HG03469 (cell line): ENCODE results near the gene ARHGAP35.
"Not testable (repeated sequence)": the region's sequence is repeated elsewhere in the genome, so short reads cannot be mapped to it uniquely, and the experiment has no call there.

ENCODE experiments used
- ATAC-seq: cut with Tn5 transposase; IDR thresholded peaks from one replicate; pipeline ENCODE4 v1.9.1; 2021; ENCODE audit warnings: mild to moderate bottlenecking, moderate library complexity, moderate number of reproducible peaks; ENCODE audit not compliant: unreplicated experiment

ARHGAP35 gene

DNA sequence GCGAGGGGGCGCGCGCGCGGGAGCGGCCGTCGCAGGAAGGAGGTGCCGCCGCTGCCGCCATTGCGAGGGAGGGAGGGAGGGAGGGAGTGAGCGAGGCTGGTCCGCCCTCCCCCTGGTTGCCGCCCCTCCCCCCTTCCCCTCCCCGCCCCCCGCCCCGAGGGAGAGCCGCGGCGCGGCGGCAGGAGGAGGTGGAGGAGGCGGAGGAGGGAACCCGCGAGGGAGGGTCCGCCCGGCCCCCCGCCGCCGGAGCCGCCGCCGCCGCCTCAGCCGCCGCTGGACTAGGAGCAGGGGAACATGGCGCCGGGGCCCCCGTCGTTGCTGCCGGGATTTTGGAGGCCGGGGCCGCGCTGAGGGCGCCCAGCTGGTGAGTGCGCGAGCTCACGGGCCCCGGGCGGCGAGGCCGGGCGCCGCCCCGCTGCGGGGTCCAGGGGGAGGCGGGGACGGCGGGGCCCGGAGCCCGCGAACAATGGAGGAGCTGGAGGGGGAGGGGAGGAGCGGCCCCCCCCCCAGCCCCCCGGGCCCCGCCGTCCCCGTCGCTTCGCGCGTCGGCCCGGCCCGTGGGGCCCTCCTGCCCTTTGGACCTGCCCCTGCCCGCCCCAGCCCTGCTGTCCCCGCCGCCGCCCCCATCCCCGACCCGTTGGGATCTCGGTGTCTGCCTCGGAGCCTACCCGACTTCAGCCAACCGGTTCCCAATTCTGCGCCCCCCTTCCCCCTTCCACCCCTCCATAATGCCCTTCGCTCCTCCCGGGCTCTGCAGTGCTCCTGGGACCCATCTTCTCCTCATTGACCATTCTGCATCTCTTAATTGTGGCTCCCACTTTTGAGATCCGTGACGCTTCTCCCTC is at the start of gene ARHGAP35:
TSS of gene ARHGAP35 (plus strand) at position 152 of the 845 bp plus-strand sequence. CDS start 57,679 bp downstream, outside the sequence.
- no peak for ATAC-seq

DNA sequence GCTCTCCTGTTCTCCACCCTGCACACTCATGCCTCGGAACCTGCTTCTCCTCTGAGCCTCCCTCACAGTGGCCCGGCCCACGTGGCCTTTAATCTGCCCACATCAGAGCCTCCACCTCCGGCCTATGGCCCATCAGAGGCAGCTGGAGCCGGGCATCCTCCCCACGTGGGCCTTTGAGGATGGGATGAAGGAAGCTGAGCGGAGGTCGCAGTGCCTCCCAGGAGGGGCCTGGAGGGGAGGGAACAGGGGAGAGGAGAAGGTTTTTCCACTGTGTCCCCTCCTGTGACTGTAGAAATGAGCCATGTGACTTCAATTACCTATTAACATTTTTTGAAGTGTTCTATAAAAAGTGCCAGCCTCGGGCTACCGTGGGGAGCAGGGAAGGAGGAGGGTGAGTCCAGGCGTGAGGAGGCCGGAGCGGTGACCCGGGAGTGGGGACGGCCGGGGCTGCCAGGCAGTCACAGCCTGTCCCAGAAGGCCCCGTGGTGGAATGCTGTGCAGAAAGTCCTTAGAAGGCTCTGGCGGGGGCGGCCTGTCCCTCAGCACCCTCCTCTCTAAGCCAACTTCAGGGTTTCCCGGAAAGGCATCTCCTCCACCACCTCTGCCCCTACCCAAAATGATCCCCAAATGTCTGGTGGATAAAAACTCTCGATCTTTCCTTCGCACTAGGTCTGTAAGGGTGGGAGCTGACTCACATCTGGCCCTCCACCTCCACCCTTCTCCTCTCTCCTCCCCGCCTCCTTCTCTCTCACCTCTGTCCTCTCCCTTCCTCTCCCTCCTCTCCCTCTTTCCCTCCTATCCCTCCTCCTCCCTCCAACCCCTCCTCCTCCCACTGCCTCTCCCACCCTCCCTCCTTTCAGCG is 47.6 kb upstream of the ARHGAP35 start:
- ATAC-seq: no peak

DNA sequence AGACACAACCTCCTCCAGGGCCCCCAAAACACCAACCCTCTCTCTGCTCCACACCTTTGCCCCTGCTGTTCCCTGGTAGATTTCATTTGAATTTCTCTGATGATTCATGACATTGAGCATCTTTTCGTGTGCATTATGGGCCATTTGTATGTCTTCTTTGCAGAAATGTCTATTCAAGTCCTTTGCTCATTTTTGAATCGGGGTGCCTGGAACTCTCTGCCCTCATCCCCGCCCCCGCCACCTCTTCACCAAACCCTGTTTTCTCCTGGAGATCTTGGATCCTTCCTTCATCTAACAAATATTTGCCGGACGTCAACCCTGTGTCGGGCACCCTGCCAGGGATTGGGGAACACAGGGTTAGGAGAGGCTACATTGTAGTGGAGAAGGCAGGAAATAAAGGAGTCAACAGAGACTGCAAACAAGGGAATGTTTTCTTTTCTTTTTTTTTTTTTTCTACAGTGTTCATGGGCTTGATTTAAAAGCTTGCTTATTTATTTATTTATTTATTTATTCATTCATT is 46.9 kb upstream of the ARHGAP35 start:
- no peak for ATAC-seq

DNA sequence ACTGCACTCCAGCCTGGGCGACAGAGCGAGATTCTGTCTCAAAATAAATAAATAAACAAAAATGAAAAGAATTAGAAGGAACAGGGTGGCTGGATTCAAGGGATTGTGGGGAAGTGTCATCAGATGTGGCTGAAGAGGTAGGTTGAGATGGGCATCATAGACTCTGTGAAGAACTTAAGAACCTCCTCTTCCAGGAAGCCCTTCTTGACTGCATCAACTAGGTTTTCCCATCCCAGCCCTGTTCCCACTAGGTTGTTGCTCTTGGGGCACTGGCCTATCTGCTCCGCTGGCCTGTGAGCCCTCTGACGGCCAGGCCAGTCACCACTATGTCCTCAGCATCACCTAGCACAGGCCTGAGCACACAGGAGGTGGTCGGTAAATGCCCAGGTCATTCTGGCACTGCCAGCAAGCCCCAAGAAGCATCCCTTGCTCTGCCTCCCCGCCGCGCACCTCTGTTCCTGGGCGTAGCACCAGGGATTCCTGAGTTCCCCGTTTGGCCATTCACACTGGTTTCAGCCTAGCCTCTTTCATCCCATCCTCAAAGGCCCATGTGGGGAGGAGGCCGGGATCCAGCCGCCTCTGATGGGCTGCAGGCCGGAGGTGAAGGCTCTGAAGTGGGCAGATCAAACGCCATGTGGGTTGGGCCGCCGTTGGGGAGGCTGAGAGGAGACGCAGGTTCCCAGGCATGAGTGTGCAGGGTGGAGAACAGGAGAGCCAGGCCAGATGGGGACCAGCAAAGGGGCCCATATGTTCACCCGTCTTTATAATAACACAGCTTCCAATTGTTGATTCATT is 44.8 kb upstream of the ARHGAP35 start:
- no peak for ATAC-seq

DNA sequence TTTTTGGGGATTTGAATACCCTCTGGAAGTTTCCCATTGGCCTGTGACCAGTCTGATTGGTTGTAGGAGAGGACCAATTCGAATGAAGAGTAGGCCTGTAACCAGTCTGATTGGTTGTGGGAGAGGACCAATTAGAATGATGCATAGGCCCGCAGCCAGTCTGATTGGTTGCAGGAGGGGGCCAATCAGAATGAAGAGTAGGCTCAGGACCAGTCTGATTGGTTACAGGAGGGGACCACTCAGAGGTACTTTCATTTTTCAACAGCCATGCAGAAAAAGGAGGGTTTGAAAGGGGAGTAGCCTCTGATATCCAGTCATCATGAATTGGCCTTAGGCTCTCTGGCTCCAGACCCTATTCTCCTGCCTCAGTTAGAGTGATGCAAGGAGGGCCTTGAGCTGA is 42.0 kb upstream of the ARHGAP35 start:
- ATAC-seq: no peak

DNA sequence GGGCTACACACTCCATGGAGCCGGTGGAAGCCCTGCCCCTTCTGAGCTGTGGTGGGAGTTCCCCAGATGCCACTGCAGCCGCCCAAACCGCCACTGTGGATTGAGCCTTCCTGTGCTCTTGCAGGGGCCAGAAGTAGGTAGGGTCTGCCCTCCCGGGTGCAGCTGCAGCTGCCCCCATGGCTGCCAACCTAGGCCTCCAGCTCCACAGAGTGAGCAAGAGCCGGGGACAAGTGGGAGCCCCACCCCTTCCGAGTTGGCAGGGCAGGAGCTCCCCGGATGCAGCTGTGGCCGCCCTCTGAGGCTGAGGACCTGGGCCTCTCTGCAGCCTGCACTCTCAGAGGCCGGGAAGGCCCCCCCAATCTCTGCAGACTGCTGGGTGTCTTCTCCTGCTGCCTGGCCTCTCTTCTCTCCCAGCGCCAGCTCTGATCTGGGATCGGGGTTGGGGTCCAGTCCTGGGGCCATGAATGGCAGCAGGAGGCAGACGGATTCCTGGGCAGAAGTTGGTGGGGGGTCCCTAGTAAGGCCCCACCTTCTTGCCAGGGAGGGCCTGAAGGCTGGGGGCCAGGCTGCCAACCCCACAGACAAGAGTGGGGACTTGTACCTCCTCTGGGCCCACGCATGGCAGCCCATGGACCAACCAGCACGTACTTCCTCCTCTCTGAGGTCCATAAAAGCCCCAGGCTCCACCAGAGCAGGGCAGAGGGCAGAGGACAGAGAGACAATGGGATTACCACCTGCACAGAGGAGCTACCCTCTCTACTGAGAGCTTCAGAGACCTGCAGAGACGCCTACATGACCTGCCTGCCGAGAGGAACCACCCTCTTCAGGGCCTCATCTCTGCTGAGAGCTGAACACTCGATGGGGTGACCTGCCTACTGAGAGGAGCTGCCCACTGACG is 39.0 kb upstream of the ARHGAP35 start:
- ATAC-seq: no peak

DNA sequence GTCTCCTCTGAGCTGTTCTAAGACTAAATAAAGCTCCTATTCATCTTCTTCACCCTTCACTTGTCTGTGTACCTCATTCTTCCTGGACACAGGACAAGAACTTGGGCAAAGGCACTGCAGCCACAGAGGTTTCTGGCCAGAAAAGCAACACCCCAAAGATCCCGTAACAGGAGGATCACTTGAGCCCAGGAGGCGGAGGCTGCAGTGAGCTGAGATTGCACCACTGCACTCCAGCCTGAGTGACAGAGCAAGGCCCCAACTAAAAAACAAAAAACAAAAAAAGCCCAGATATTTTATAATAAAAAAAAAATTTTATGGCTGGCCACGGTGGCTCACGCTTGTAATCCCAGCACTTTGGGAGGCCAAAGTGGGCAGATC is 38.4 kb upstream of the ARHGAP35 start:
- not testable (repeated sequence) for ATAC-seq

DNA sequence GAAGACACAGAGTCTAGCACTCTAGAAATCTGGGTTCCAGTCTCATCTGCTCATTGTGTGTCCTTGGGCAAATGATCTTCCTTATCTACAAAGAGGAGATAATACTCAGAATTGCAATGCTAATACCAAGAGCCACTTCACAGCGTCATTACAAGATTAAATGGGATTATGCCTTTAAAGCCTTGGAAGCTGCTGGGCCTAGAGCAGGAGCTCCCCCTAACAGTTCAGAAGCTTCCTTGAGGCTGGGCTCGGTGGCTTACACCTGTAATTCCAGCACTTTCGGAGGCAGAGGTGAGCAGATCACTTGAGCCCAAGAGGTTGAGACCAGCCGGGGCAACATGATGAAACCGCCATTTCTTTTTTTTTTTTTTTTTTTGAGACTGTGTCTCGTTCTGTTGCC is 37.7 kb upstream of the ARHGAP35 start:
- no peak for ATAC-seq

DNA sequence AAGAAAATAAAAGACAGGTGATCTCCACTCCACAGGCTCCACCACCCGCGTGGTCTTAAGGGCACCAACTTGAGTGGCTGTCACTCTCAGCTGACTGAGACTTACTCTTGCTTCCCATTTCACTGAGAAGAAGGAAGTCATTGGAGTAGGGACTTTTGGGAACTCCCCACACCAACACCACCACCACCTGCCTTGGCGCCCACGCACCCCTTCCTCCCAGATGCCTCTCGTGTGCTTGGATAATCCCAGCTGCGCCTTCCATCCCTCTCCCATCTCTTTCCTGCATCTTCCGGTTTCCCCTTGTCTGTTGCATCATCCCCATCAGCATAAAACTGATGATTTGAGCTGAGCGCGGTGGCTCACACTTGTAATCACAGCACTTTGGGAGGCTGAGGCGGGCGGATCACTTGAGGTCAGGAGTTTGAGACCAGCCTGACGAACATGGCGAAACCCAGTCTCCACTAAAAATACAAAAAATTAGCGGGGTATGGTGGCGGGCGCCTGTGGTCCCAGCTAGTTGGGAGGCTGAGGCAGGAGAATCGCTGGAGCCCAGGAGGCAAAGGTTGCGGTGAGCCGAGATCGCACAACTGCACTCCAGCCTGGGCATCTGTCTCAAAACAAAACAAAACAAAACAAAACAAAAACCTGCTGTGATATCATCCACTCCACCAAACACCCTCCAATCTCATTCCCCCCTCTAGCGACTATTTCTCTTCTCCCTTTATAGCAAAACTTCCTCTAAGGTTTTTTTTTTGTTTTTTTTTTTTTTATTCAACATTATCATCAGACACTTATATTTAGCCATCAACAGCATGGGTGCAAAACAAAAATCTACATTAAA is 35.7 kb upstream of the ARHGAP35 start:
- no peak for ATAC-seq

DNA sequence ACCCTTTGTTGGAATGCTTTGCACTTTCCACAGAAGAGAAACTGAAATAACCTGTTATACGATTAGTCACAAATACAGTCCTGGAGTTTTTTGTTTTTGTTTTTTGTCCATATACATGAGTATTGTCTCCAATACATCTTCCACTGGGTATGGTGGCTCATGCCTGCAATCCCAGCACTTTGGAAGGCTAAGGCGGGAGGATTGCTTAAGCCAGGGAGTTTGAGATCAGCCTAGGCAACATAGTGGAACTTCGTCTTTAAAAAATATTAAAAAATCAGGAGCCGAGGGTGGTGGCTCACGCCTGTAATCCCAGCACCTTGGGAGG is 35.1 kb upstream of the ARHGAP35 start:
- no peak for ATAC-seq

DNA sequence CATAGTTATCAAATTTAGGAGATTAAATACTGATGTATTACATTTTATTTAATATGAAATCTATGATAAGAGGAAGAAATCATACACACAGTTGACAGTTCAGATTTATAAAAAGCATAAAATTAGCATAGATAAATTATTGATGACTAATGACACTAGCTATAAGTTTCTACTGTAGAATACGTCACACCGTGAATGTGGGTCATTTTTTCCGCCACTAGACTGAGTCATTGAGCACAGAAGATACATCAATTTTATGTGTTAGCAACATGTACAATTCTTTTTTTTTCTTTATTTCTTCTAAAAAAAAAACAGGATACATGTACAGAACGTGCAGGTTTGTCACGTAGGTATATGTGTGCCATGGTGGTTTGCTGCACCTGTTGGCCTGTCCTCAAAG is 32.3 kb upstream of the ARHGAP35 start:
- no peak for ATAC-seq

DNA sequence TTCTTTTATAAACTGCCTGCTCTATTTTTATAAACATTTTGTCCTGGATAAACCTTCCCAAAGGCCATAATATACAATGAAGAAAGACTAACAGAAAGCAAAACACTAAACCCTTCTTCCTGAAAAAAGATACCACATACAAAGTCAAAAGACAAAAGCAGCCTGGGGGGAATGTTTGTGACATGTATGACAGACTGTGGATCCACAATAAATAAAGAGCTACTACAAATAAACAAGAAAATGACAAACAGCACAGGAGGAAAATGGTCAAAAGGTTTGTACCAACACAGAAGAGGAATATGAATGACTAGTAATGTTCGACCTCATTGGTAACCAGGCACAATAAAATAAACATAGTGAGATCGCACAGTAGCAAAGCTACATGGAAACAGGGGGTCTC is 29.9 kb upstream of the ARHGAP35 start:
- ATAC-seq: no peak

DNA sequence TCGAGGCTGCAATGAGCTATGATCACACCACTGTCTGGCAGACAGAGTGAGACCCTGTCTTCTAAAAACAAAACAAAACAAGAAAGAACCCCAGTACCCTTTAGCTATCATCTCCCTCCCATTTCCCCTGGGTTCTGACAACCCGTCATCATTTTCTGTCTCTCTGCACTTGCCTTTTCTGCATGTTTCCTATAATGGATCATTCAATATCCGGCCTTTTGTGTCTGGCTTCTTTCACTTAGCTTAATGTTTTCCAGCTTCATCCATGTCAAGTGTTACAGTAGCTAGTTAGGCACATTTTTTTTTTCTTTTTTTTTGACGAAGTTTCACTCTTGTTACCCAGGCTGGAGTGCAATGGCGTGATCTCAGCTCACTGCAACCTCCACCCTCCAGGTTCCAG is 26.7 kb upstream of the ARHGAP35 start:
- ATAC-seq: no peak

DNA sequence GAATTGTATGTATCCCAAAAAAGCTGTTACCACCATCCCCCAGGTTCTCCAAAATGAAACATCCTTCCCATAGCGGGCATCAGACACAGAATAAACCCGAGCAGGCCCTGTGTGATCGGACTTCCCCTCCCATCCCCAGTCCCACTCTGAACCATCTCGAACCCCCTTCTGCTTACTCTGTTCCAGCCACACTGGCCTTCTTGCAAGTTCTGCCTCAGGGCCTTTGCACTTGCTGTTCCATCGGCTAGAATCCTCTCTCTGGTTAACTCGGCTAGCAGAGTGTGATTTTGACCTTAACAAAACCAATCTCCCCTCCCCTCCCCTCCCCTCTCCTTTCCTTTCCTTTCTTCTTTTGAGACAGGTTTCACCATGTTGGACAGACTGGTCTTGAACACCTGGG is 25.8 kb upstream of the ARHGAP35 start:
- no peak for ATAC-seq

DNA sequence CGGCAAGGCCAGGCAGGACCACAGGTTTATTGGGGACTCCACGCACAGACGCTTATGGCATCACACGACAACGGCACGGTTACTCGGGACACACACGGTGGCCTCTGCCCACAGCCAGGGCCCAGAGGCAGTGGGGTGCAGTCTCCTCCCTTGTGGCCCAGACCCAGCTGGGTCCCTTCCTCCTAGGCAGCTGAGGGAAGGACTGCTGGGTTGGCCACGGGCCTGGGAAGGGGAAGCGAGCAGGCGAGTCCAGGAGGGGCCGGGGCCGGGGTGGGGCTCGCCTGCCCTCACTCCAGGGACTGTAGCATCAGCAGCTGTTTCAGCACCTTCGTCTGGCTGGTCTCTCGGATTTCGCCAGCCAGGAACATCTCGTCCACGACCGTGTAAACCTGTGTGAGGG is 22.6 kb upstream of the ARHGAP35 start:
- ATAC-seq: no peak

DNA sequence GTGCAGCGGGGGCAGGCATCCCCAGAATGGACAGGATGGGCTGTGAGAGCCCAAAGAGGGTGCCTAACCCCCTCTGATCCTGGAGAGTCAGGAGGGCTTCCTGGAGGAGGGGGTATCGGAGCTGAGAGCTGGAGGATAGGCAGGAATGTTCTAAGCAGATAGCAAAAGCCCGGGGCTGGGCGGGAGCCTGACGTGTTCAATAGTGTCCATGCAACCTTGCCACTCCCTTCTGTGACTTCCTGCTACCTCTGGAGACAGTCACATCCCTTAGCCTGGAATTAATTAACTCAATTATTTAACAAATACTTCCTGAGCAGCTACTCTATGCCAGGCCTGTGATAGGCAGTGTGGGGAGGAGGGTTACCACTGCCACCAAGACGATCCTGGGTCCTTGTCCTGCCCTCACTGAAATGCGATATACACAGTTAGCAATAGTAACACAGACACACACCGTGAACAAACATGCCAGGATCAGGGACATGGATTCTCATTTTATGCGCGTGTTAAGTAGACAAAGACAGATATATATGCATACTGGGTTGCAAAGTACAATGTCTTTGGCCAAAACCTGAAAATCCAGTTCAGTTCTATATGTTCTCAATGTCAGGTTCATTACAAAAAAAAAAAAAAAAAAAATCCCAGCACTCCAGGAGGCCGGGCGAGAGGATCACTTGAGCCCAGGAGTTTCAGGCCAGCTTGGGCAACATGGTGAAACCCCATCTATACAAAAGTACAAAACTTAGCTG is 20.9 kb upstream of the ARHGAP35 start:
- no peak for ATAC-seq

DNA sequence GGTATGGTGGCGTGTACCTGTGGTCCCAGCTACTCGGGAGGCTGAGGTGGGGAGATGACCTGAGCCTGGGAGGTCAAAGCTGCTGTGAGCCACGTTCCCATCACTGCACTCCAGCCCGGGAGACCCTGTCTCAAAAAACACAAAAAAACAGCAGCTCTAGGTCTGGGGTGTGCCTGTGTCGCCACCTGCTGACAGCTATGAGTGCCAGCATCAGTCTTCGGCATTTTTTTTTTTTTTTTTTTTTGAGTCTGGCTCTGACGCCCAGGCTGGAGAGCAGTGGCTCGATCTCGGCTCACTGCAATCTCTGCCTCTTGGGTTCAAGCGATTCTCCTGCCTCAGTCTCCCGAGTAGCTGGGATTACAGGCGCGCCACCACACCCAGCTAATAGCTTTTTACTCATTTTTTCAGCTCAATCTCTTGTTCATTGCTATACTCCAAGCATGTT is 20.3 kb upstream of the ARHGAP35 start:
- no peak for ATAC-seq

DNA sequence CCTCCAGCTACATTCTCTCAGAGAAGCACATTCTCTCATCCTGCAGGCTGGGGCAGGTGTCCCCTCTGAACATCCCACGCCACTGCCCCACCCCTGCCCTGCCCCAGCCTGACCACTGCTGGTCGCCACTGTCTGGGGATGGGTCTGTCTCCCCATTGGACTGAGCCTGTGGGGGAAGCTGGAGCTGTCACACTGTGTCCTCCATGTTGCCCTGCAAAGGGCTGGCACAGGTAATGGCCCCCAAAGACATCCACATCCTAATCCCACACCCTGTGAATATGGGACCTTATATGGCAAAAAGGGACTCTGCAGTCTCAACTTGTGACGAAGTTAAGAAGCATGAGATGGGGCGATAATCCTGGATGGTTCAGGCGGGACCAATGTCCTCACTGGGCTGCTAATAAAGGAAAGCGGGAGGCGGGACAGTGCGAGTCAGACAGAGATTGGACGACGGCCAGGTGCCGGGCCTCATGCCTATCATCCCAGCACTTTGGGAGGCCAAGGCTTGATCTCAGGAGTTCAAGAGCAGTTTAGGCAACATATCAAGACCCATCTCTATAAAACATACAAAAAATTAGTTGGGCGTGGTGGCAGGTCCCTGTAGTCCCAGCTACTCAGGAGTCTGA is 19.2 kb upstream of the ARHGAP35 start:
- ATAC-seq: no peak
